Inflammatory macrophage treated with lipopolysaccharide for 1 hour (primary cell): ENCODE results near the gene CCNF.

Experiments used
- DNase-seq, 2 donors: peaks; one replicate each; pipeline ENCODE4 v3.0.0-alpha.2; 2020 to 2022

Gene CCNF

GRCh38 chr16:2457946-2458345 is 28.7 kb downstream of the CCNF start:
- no peak for DNase-seq

- no peak for DNase-seq
Measured at GRCh38 chr16:2458887-2459646, 29.8 kb downstream of the CCNF start.

- peak; percentile 91 to 96 for DNase-seq
Measured at GRCh38 chr16:2459647-2460390, 30.6 kb downstream of the CCNF start, which contains the start of gene TEDC2. TEDC2 (plus strand) TSS chr16:2460109; CDS start chr16:2460145, 36 bp downstream.

GRCh38 chr16:2460391-2460713 is 31.1 kb downstream of the CCNF start:
- DNase-seq, result no peak

- no peak for DNase-seq
Measured at GRCh38 chr16:2460916-2461315, 31.7 kb downstream of the CCNF start.

- DNase-seq, result no peak
Measured at GRCh38 chr16:2462031-2462866, 33.0 kb downstream of the CCNF start.

GRCh38 chr16:2464333-2464732 is 35.1 kb downstream of the CCNF start:
- no peak for DNase-seq

GRCh38 chr16:2465653-2466415 is 36.6 kb downstream of the CCNF start:
- peak in 1 of 2 donors; percentile 16 for DNase-seq

- no peak for DNase-seq
Measured at GRCh38 chr16:2466667-2467527, 37.6 kb downstream of the CCNF start.

- peak in 1 of 2 donors; percentile 24 for DNase-seq
Measured at GRCh38 chr16:2467528-2468232, 38.4 kb downstream of the CCNF start.

GRCh38 chr16:2468233-2468724 is 39.0 kb downstream of the CCNF start:
- no peak for DNase-seq

GRCh38 chr16:2468725-2469398 is 39.6 kb downstream of the CCNF start:
- DNase-seq, result no peak

- DNase-seq, result no peak
Measured at GRCh38 chr16:2469399-2470233, 40.4 kb downstream of the CCNF start.

GRCh38 chr16:2470234-2470601 is 41.0 kb downstream of the CCNF start:
- no peak for DNase-seq

GRCh38 chr16:2470603-2471015 is 41.4 kb downstream of the CCNF start:
- no peak for DNase-seq

- no peak for DNase-seq
Measured at GRCh38 chr16:2471016-2471652, 41.9 kb downstream of the CCNF start, which contains the start of gene NTN3. NTN3 (plus strand) TSS chr16:2471297; CDS start chr16:2471702, 405 bp downstream.

GRCh38 chr16:2471653-2472487 is 42.6 kb downstream of the CCNF start:
- DNase-seq, result no peak

GRCh38 chr16:2472488-2472864 is 43.2 kb downstream of the CCNF start:
- no peak for DNase-seq
